ENCODE measurements around the gene STAMBPL1. TPM values are rescaled to one million over a fixed set of nuclear protein-coding genes. Genes with fewer than 3 reads are reported as not detected.

The STAMBPL1 gene
- total and polyA plus RNA-seq, 2 donors (not counting 1 experiment from before 2014, with no cell fraction given), result 45.6 to 72.5 TPM

DNA sequence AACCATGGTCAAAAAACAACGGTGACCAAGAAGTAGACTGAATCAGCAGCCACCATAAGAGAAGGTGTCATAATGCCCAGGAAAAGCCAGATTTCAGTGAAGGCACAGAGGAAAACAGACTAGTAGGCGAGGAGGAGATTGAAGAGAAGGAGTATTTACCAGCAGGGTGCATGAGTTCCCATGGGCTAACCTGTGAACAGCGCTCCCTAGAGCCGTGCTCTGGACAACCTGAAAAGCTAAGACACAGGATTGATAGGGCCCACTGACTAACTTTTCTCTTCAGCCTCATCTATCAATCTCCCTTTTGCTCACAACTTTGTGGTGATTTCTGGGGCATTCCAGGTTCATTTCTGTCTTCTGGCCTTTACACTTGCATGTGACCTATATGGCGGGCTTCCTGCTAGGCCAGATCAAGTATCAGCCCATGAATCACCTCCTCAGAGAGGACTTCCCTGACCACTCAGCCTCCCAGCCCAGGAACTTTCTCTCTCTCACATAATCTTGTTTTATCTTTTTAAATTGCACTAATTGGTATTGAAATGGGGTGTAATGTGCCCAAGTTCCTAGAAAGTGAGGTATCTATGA is 41.2 kb upstream of the STAMBPL1 start:
- no peaks in the 10 kb centered on the region for H3K79me2 ChIP-seq (ENCODE audit: control insufficient read depth, insufficient read depth, low read length)
- no peak overlapping the region for H3K27ac ChIP-seq (ENCODE audit: insufficient read depth, low read length)
- no peak overlapping the region for H2AFZ ChIP-seq (ENCODE audit: low read length)
- no peak overlapping the region for H3K4me2 ChIP-seq (ENCODE audit: extremely low read depth, insufficient read depth, low read length)
- no peaks in the 10 kb centered on the region for H3K36me3 ChIP-seq (ENCODE audit: control insufficient read depth, insufficient read depth, low read length)
- H4K20me1 ChIP-seq (ENCODE audit: control insufficient read depth, extremely low read depth, insufficient read depth, low read length), result no peaks in the 10 kb centered on the region
- H3K4me3 ChIP-seq (replicated peaks in 1 of 4; ENCODE audit: control extremely low read depth in 1 of 4, insufficient read depth in 1 of 4, low read depth in 3 of 4, low read length in 4 of 4), result no peak overlapping the region
- no peaks in the 10 kb centered on the region for H3K4me1 ChIP-seq (ENCODE audit: control insufficient read depth, extremely low read depth, insufficient read depth, low read length)
- no peak for DNase-seq (ENCODE audit: low read depth in 2 of 2)
- no peaks in the 10 kb centered on the region for H3K9me3 ChIP-seq (ENCODE audit: control insufficient read depth, insufficient read depth, low read depth, low read length)
- no peak overlapping the region for H3K9ac ChIP-seq (ENCODE audit: insufficient read depth, low read length)
- TF ChIP-seq EZH2 (IDR thresholded peaks at IDR 0.05; ENCODE audit: low read length, missing control alignments), result no peak
- TF ChIP-seq, protein P1, sequence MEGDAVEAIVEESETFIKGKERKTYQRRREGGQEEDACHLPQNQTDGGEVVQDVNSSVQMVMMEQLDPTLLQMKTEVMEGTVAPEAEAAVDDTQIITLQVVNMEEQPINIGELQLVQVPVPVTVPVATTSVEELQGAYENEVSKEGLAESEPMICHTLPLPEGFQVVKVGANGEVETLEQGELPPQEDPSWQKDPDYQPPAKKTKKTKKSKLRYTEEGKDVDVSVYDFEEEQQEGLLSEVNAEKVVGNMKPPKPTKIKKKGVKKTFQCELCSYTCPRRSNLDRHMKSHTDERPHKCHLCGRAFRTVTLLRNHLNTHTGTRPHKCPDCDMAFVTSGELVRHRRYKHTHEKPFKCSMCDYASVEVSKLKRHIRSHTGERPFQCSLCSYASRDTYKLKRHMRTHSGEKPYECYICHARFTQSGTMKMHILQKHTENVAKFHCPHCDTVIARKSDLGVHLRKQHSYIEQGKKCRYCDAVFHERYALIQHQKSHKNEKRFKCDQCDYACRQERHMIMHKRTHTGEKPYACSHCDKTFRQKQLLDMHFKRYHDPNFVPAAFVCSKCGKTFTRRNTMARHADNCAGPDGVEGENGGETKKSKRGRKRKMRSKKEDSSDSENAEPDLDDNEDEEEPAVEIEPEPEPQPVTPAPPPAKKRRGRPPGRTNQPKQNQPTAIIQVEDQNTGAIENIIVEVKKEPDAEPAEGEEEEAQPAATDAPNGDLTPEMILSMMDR (conservative IDR thresholded peaks at IDR 0.05 in 1 of 2, IDR thresholded peaks at IDR 0.05 in 1 of 2; ENCODE audit: low read depth in 1 of 2, low read length in 2 of 2), result no peak
- no peaks in the 10 kb centered on the region for H3K27me3 ChIP-seq (ENCODE audit: control insufficient read depth, insufficient read depth, low read length)

DNA sequence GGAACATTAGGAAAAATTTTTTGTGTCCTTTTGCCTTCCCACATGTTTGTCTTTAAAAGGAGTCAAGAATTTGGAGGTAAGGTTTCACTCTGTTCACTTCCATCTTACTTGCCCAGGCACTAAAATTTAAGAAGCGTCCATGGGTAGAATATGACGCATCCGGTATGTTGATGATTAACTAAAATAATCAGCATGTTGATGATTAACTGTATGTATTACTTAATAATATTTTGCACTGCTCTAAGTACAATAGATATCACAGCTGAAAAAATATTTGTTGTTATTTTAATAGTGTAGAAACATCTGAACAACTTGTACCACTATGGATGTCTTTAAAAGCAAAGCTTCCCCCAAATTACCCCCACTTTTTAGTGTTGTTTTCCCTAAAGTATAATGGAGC is 39.9 kb upstream of the STAMBPL1 start:
- no peaks in the 10 kb centered on the region for H3K36me3 ChIP-seq (ENCODE audit: control insufficient read depth, insufficient read depth, low read length)
- no peak for DNase-seq (ENCODE audit: low read depth in 2 of 2)
- TF ChIP-seq, protein P1 (conservative IDR thresholded peaks at IDR 0.05 in 1 of 2, IDR thresholded peaks at IDR 0.05 in 1 of 2; ENCODE audit: low read depth in 1 of 2, low read length in 2 of 2), result no peak
- no peak for TF ChIP-seq EZH2 (IDR thresholded peaks at IDR 0.05; ENCODE audit: low read length, missing control alignments)
- H2AFZ ChIP-seq (ENCODE audit: low read length), result no peak overlapping the region
- H4K20me1 ChIP-seq (ENCODE audit: control insufficient read depth, extremely low read depth, insufficient read depth, low read length), result no peaks in the 10 kb centered on the region
- H3K9me3 ChIP-seq (ENCODE audit: control insufficient read depth, insufficient read depth, low read depth, low read length), result no peaks in the 10 kb centered on the region
- no peak overlapping the region for H3K9ac ChIP-seq (ENCODE audit: insufficient read depth, low read length)
- H3K4me3 ChIP-seq (replicated peaks in 1 of 4; ENCODE audit: control extremely low read depth in 1 of 4, insufficient read depth in 1 of 4, low read depth in 3 of 4, low read length in 4 of 4), result no peak overlapping the region
- H3K27ac ChIP-seq (ENCODE audit: insufficient read depth, low read length), result no peak overlapping the region
- no peaks in the 10 kb centered on the region for H3K27me3 ChIP-seq (ENCODE audit: control insufficient read depth, insufficient read depth, low read length)
- H3K4me2 ChIP-seq (ENCODE audit: extremely low read depth, insufficient read depth, low read length), result no peak overlapping the region
- no peaks in the 10 kb centered on the region for H3K4me1 ChIP-seq (ENCODE audit: control insufficient read depth, extremely low read depth, insufficient read depth, low read length)
- no peaks in the 10 kb centered on the region for H3K79me2 ChIP-seq (ENCODE audit: control insufficient read depth, insufficient read depth, low read length)

DNA sequence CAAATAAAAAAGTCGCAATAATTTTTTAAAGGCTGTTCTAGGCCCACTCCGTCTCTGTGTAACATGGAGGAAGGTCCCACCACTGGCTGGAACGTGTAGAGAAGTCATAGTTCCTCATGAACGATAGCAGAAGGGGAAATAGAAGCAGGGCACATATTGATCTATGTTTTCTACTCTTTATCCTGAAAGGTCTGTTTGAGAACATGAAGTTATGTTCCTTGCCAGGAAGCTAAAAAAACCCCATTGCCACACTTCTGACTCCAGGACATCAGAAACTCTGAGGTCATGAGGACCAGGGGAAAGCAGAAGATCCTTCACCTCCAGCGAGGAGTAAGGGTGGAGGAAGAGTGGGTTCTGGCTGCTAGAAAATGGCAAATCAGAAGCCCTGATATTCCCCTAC is 39.2 kb upstream of the STAMBPL1 start:
- Histone ChIP-seq H3K79me2 (ENCODE audit: control insufficient read depth, insufficient read depth, low read length) (no peaks in the 10 kb centered on the region), H3K4me1 (ENCODE audit: control insufficient read depth, extremely low read depth, insufficient read depth, low read length) (no peaks in the 10 kb centered on the region), H3K27me3 (ENCODE audit: control insufficient read depth, insufficient read depth, low read length) (no peaks in the 10 kb centered on the region), H3K9me3 (ENCODE audit: control insufficient read depth, insufficient read depth, low read depth, low read length) (no peaks in the 10 kb centered on the region), H3K27ac (ENCODE audit: insufficient read depth, low read length) (no peak overlapping the region), H3K4me2 (ENCODE audit: extremely low read depth, insufficient read depth, low read length) (no peak overlapping the region), H3K9ac (ENCODE audit: insufficient read depth, low read length) (no peak overlapping the region), H3K36me3 (ENCODE audit: control insufficient read depth, insufficient read depth, low read length) (no peaks in the 10 kb centered on the region), H2AFZ (ENCODE audit: low read length) (no peak overlapping the region), H3K4me3 (replicated peaks in 1 of 4; ENCODE audit: control extremely low read depth in 1 of 4, insufficient read depth in 1 of 4, low read depth in 3 of 4, low read length in 4 of 4) (no peak overlapping the region), H4K20me1 (ENCODE audit: control insufficient read depth, extremely low read depth, insufficient read depth, low read length) (no peaks in the 10 kb centered on the region)
- DNase-seq (ENCODE audit: low read depth in 2 of 2), result no peak
- no peak for TF ChIP-seq EZH2 (IDR thresholded peaks at IDR 0.05; ENCODE audit: low read length, missing control alignments)
- TF ChIP-seq, protein P1 (conservative IDR thresholded peaks at IDR 0.05 in 1 of 2, IDR thresholded peaks at IDR 0.05 in 1 of 2; ENCODE audit: low read depth in 1 of 2, low read length in 2 of 2), result no peak
